ENCODE results near the gene AGBL2.
"Not testable (repeated sequence)": the region's sequence is repeated elsewhere in the genome, so short reads cannot be mapped to it uniquely, and the experiment has no call there.

GRCh38 chr11:47742494-47742893, 27.3 kb upstream of the AGBL2 start:
- not testable (repeated sequence) for TF ChIP-seq EZH2 (IDR thresholded peaks at IDR 0.05; ENCODE audit: insufficient read depth, poor library complexity, severe bottlenecking); EZH2phosphoT487 (IDR thresholded peaks at IDR 0.05; ENCODE audit: insufficient read depth, low read depth)

Measured in GM23248 (cell line).